T-cell (primary cell): Measurements from ENCODE around the gene PCCB. TPM values are rescaled to one million over a fixed set of nuclear protein-coding genes. Genes with fewer than 3 reads are reported as not detected.

Experiments used
- ATAC-seq, 4 experiments: fragments of 200-7000 bp in 3 of 4; fragments of 150-1000 bp in 1 of 4; cut with Tn5 transposase; replicated peaks in 1 of 4; 1 replicate in 3 of 4; 2 replicates in 1 of 4; pipeline ENCODE4 v1.10.0; 2021; ENCODE audit warnings: moderate library complexity in 3 of 4, mild to moderate bottlenecking in 2 of 4, moderate number of reproducible peaks in 1 of 4
- CTCF ChIA-PET, 2 donors: fragments of 300-600 bp; sonication (Branson Sonifier 250); formaldehyde crosslinking; loops; one replicate each; lab custom pipeline; 2022; ENCODE audit warnings: antibody characterized with exemption in 2 of 2; lab: Charles Lee
- POLR2A ChIA-PET, 2 donors: fragments of 300-600 bp; sonication (Branson Sonifier 250); formaldehyde crosslinking; loops; one replicate each; lab custom pipeline; 2022; ENCODE audit warnings: antibody characterized with exemption in 2 of 2; lab: Charles Lee
- DNase-seq, 35 experiments: peaks; one replicate each; pipeline versions ENCODE4 v3.0.0 to v3.0.0-alpha.2; 2013 to 2023
- H3K27ac ChIP-seq: one replicate; pipeline ENCODE4 v1.5.1; 2013; ENCODE audit warnings: low read length
- H3K27me3 ChIP-seq, 2 experiments: replicated peaks in 1 of 2; 1 replicate in 1 of 2; 2 replicates in 1 of 2; pipeline versions ENCODE4 v1.6.1 to v1.7.0; 2013; ENCODE audit warnings: low read length in 1 of 2, mixed read lengths in 1 of 2; ENCODE audit not compliant: control insufficient read depth in 2 of 2, insufficient read depth in 2 of 2; ENCODE audit errors: extremely low read depth in 1 of 2
- H3K36me3 ChIP-seq, 2 donors: 1 replicate in 1 of 2; 2 replicates in 1 of 2; pipeline versions ENCODE4 v1.6.1 to v1.7.0; 2013; ENCODE audit warnings: low read length in 1 of 2; ENCODE audit not compliant: control insufficient read depth in 2 of 2, insufficient read depth in 1 of 2; ENCODE audit errors: extremely low read depth in 1 of 2
- H3K4me1 ChIP-seq, 2 experiments: 1 replicate in 1 of 2; 2 replicates in 1 of 2; pipeline versions ENCODE4 v1.6.1 to v1.7.0; 2013; ENCODE audit warnings: low read length in 2 of 2, mixed read lengths in 1 of 2; ENCODE audit not compliant: insufficient read depth in 2 of 2, control insufficient read depth in 1 of 2; ENCODE audit errors: extremely low read depth in 1 of 2
- H3K4me3 ChIP-seq, 2 donors: 1 replicate in 1 of 2; 2 replicates in 1 of 2; pipeline versions ENCODE4 v1.5.1 to v1.7.0; 2013; ENCODE audit warnings: mild to moderate bottlenecking in 2 of 2, low read length in 1 of 2, moderate library complexity in 1 of 2; ENCODE audit not compliant: control insufficient read depth in 1 of 2; ENCODE audit errors: extremely low read depth in 1 of 2
- H3K9me3 ChIP-seq: 2 replicates; pipeline ENCODE4 v1.7.0; 2013
- H3K27ac Mint-ChIP-seq, 2 donors: one replicate each; pipeline ENCODE4 v1.8.0; 2020 to 2021; ENCODE audit warnings: mild to moderate bottlenecking in 2 of 2, mixed read lengths in 2 of 2
- H3K27me3 Mint-ChIP-seq, 2 donors: one replicate each; pipeline ENCODE4 v1.8.0; 2021 to 2022; ENCODE audit warnings: mixed read lengths in 2 of 2
- H3K36me3 Mint-ChIP-seq: one replicate; pipeline ENCODE4 v1.8.0; 2021; ENCODE audit warnings: mixed read lengths
- H3K4me1 Mint-ChIP-seq, 3 donors: one replicate each; pipeline ENCODE4 v1.8.0; 2020 to 2022; ENCODE audit warnings: mixed read lengths in 3 of 3, mild to moderate bottlenecking in 1 of 3
- H3K4me3 Mint-ChIP-seq, 3 donors: one replicate each; pipeline ENCODE4 v1.8.0; 2020 to 2022; ENCODE audit warnings: mild to moderate bottlenecking in 3 of 3, mixed read lengths in 3 of 3, moderate library complexity in 3 of 3
- H3K9me3 Mint-ChIP-seq, 3 donors: one replicate each; pipeline ENCODE4 v1.8.0; 2020 to 2022; ENCODE audit warnings: mixed read lengths in 3 of 3
- WGBS: methylation state at CpG from one replicate; pipeline ENCODE4 v1.1.5; 2013; ENCODE audit warnings: missing lambda C conversion rate; ENCODE audit not compliant: insufficient coverage; 5-methylcytosine and 5-hydroxymethylcytosine counted together
- total RNA-seq, 35 experiments: library from RNA in 6 of 35; stranded (reverse) in 6 of 35; fragments of 120-200 nt in 1 of 35; gene quantifications; one replicate each; pipeline versions ENCODE4 v1.2.1 to v1.2.4 and lab custom pipeline; 2013 to 2026

The PCCB gene
- total RNA-seq, 5 donors from 2014 or later (not counting 1 experiment from before 2014, with no cell fraction given), result 13.8 to 19.3 (median 16.1) TPM

DNA sequence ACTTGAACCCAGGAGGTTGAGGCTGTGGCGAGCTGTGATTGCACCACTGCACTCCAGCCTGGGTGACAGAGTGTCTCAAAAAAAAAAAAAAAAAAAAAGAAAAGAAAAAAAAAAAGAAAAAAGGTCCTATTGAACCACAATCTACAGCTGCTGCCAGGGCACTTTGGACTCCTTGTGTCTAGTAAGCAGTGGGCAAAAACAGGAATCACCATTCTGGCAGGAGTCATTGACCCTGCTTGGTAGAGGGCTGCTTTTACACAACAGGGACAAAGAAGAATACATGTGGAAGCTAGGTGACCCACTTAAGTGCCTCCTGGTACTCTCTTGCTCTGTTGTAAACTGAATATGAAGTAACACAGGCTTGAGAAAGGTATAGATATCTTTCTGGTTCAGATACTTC is 14.6 kb upstream of the PCCB start:
- CTCF ChIA-PET, result interaction anchor here in 1 of 2 donors (0.7 kb wide), 1 partner anchor 39 kb away, joined by 7 read pairs; no protein-coding TSS in a partner anchor
- POLR2A ChIA-PET, result no interaction called here
- peaks cover 0 to 5% of the 10 kb centered on the region in 2 experiments for H3K27me3 ChIP-seq

GRCh38 chr3:136236109-136236508 is 14.0 kb upstream of the PCCB start:
- Histone ChIP-seq H3K9me3 (no peaks in the 10 kb centered on the region), H3K27me3 (peaks cover 0 to 5% of the 10 kb centered on the region in 2 experiments), H3K27ac (no peak overlapping the region), H3K36me3 (no peaks in the 10 kb centered on the region), H3K4me3 (no peak overlapping the region), H3K4me1 (no peaks in the 10 kb centered on the region)
- H3K27me3 Mint-ChIP-seq, result peaks cover 0 to 6% of the 10 kb centered on the region in 2 donors
- no peak for ATAC-seq
- WGBS, result 86% methylated on average over 1 of the region's 2 CpGs
- no peak overlapping the region for H3K27ac Mint-ChIP-seq
- ChIA-PET CTCF (no interaction called here), POLR2A (no interaction called here)
- no peaks in the 10 kb centered on the region for H3K36me3 Mint-ChIP-seq
- DNase-seq, result no peak
- no peaks in the 10 kb centered on the region for H3K9me3 Mint-ChIP-seq
- no peaks in the 10 kb centered on the region for H3K4me1 Mint-ChIP-seq
- H3K4me3 Mint-ChIP-seq, result no peak overlapping the region

More for the DNA sequence above, 14.6 kb upstream of the PCCB start:
- Histone ChIP-seq H3K4me1 (no peaks in the 10 kb centered on the region), H3K27ac (no peak overlapping the region), H3K9me3 (no peaks in the 10 kb centered on the region), H3K36me3 (no peaks in the 10 kb centered on the region), H3K4me3 (no peak overlapping the region)
- no peaks in the 10 kb centered on the region for H3K9me3 Mint-ChIP-seq
- H3K4me1 Mint-ChIP-seq, result no peaks in the 10 kb centered on the region
- no peak for ATAC-seq
- no peak overlapping the region for H3K4me3 Mint-ChIP-seq
- WGBS, result no CpG with 5 or more reads among the region's 1 CpG
- no peaks in the 10 kb centered on the region for H3K36me3 Mint-ChIP-seq
- no peak for DNase-seq
- H3K27me3 Mint-ChIP-seq, result peaks cover 0 to 6% of the 10 kb centered on the region in 2 donors
- H3K27ac Mint-ChIP-seq, result no peak overlapping the region

GRCh38 chr3:136237103-136237502 is 13.0 kb upstream of the PCCB start:
- H3K9me3 Mint-ChIP-seq, result no peaks in the 10 kb centered on the region
- no peak overlapping the region for H3K27ac Mint-ChIP-seq
- 86% methylated on average over 1 of the region's 1 CpG for WGBS
- ChIA-PET POLR2A (no interaction called here), CTCF (no interaction called here)
- no peaks in the 10 kb centered on the region for H3K36me3 Mint-ChIP-seq
- no peaks in the 10 kb centered on the region for H3K9me3 ChIP-seq
- H3K36me3 ChIP-seq, result no peaks in the 10 kb centered on the region
- H3K4me3 ChIP-seq, result no peak overlapping the region
- H3K4me1 Mint-ChIP-seq, result no peaks in the 10 kb centered on the region
- peaks cover 0 to 8% of the 10 kb centered on the region in 2 donors for H3K27me3 Mint-ChIP-seq
- no peak for DNase-seq
- no peaks in the 10 kb centered on the region for H3K4me1 ChIP-seq
- no peak for ATAC-seq
- no peak overlapping the region for H3K27ac ChIP-seq
- H3K27me3 ChIP-seq, result peaks cover 0 to 5% of the 10 kb centered on the region in 2 experiments
- H3K4me3 Mint-ChIP-seq, result no peak overlapping the region

DNA sequence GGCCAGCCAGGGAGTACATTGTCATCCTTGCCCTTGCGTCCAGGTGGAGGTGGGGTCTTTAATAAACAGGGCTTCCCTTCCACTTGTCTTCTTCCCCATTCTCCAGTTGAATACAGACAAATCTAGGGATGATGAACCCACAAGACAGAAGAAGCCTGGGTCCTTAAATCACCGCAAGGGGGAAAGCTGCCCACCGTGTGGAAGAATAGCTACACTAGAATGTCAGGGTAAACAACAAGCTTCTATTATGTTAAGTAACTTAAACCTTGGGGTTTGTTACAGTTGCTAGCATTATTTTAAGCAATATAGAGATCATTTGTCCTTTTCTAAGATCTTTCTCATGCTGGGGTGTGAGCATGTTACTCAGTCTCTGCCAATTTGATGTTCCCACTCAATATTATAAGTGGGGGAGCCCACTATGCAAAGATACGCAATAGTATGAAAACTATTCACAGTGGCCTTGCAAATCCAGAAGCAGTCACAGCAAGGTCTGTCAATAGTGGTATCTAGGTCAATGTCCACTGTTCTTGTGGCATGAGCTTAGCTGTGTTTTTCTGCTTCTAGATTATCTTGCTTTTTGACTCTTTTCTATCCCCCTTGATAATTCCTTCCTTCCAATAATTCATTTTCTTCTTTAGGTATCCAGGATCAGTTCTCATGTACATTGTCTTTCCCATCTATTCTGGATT is 12.0 kb upstream of the PCCB start:
- peaks cover 0 to 4% of the 10 kb centered on the region in 2 experiments for H3K27me3 ChIP-seq
- Mint-ChIP-seq H3K27ac (no peak overlapping the region), H3K4me1 (no peaks in the 10 kb centered on the region), H3K4me3 (no peak overlapping the region), H3K27me3 (peaks cover 0 to 5% of the 10 kb centered on the region in 2 donors), H3K36me3 (no peaks in the 10 kb centered on the region), H3K9me3 (no peaks in the 10 kb centered on the region)
- no peak for DNase-seq
- POLR2A ChIA-PET, result interaction anchor here in 1 of 2 donors (0.5 to 0.6 kb wide), 2 partner anchors 44 to 47 kb away, joined by 4 to 5 read pairs; no protein-coding TSS in a partner anchor
- CTCF ChIA-PET, result interaction anchor here (0.7 to 1.0 kb wide), 2 partner anchors 79 to 515 kb away, joined by 3 to 5 read pairs; no protein-coding TSS in a partner anchor
- H3K4me1 ChIP-seq, result no peaks in the 10 kb centered on the region
- H3K9me3 ChIP-seq, result no peaks in the 10 kb centered on the region
- no peak for ATAC-seq
- H3K4me3 ChIP-seq, result no peak overlapping the region
- WGBS, result no CpG with 5 or more reads among the region's 4 CpGs
- H3K27ac ChIP-seq, result no peak overlapping the region
- no peaks in the 10 kb centered on the region for H3K36me3 ChIP-seq

DNA sequence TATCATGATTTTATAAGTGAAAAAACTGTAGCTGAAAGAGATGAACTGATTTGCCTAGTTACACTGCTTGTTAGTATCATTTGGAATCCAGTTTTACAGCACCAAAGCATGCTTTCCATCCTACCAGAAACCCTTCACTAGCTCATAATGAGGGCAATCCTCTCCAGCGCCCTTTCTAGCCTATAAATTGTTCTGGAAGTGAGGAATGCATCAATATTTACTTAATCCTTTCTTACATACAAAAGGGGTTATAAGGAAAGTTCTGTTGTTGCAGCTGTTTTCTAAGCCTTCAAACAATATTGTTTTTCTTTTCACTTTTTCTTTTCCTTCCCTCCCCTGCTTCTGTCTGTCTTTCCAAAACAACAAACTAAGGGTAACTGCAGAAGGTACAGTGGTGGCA is 11.0 kb upstream of the PCCB start:
- CTCF ChIA-PET, result interaction anchor here in 1 of 2 donors (0.7 kb wide), 1 partner anchor 78 kb away, joined by 5 read pairs; no protein-coding TSS in a partner anchor
- H3K27ac ChIP-seq, result no peak overlapping the region
- Mint-ChIP-seq H3K4me1 (no peaks in the 10 kb centered on the region), H3K36me3 (no peaks in the 10 kb centered on the region), H3K27ac (no peak overlapping the region), H3K4me3 (no peak overlapping the region), H3K9me3 (no peaks in the 10 kb centered on the region), H3K27me3 (peaks cover 0 to 5% of the 10 kb centered on the region in 2 donors)
- no peak overlapping the region for H3K4me3 ChIP-seq
- DNase-seq (no peak), ATAC-seq (no peak)
- H3K9me3 ChIP-seq, result no peaks in the 10 kb centered on the region
- POLR2A ChIA-PET, result no interaction called here
- no peaks in the 10 kb centered on the region for H3K4me1 ChIP-seq
- WGBS, result no CpG with 5 or more reads among the region's 1 CpG
- peaks cover 0 to 4% of the 10 kb centered on the region in 2 experiments for H3K27me3 ChIP-seq
- no peaks in the 10 kb centered on the region for H3K36me3 ChIP-seq

DNA sequence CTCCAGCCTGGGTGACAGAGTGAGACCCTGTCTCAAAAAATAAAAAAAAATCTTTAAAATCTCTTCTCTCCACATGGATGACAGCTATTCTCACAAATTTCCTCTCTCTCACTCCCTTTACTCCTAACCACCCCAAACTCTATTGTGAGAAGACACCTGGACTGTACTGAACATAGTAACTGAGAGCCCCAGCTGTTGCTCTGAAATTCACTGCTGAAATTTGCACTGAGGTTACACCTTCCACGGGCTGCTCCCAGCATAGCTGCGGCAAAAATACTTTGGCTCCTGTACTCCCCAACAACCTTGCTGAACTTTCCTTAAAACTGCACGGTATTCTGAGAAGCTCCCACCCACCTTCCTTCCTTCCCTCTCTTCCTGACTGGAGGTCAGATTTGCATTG is 4.4 kb upstream of the PCCB start:
- Histone ChIP-seq H3K9me3 (no peaks in the 10 kb centered on the region), H3K36me3 (no peaks in the 10 kb centered on the region), H3K27me3 (no peaks in the 10 kb centered on the region), H3K4me3 (no peak overlapping the region), H3K27ac (no peak overlapping the region), H3K4me1 (peaks cover 2 to 8% of the 10 kb centered on the region in 2 experiments)
- no peaks in the 10 kb centered on the region for H3K36me3 Mint-ChIP-seq
- no peak overlapping the region for H3K4me3 Mint-ChIP-seq
- 51% methylated on average over 3 of the region's 3 CpGs for WGBS
- DNase-seq (no peak), ATAC-seq (no peak)
- peaks cover 0 to 2% of the 10 kb centered on the region in 2 donors for H3K27me3 Mint-ChIP-seq
- peaks cover 7 to 10% (median 8%) of the 10 kb centered on the region in 3 donors for H3K4me1 Mint-ChIP-seq
- POLR2A ChIA-PET, result no interaction called here
- CTCF ChIA-PET, result no interaction called here
- H3K27ac Mint-ChIP-seq, result no peak overlapping the region
- H3K9me3 Mint-ChIP-seq, result no peaks in the 10 kb centered on the region
